Subcutaneous adipose tissue (tissue), 4 donors: Measurements from ENCODE around the gene INPP5A. TPM values are rescaled to one million over a fixed set of nuclear protein-coding genes. Genes with fewer than 3 reads are reported as not detected.

ENCODE experiments used
- total RNA-seq, 4 donors: library from RNA; depleted of rRNA; stranded (reverse); fragments of >200 nt; gene quantifications; one replicate each; pipeline ENCODE4 v1.1.0, GENCODE V29; 2016
- TF ChIP-seq, protein P1 (sequence below): fragments of 450-650 bp; IDR thresholded peaks from one replicate; pipeline ENCODE4 v1.5.1; 2016; ENCODE audit warnings: low read depth, mild to moderate bottlenecking, control low read depth, antibody characterized with exemption, moderate library complexity

INPP5A gene
- total RNA-seq, 4 donors from 2014 or later = 23.1 to 34.1 (median 31.6) TPM

DNA sequence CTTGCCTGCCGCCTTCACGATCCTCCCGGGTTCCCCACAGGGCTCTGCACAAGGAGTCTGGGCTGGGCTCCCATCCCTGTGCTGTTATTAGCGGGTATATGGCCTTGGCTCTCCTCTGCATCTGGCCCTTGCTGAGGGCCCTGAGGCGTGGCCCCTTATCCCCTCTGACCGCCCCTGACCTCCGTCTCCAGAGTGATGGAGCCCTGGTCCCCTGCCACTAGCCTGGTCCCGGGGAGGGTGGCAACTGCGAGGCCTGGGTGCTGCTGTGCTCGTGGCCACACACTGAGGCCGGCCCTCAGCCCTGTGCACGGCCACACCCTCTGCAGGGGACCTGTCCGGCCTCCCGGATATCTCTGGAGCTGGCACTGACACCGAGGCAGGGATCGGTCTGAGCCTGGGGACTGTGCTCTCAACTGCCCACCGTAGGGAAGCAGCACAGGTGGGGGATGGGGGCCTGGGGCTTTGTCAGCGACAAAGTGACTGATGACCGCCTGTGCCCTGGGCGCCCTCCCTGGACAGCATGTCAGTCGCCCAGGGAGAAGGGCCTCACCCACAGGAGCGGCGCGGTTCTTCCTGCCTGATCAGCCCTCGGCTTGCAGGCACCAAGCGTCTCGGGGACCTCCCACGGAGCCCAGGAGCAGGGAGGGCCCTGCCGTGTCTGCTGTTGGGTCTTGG, 176.0 kb downstream of the INPP5A start:
- TF ChIP-seq, protein P1, sequence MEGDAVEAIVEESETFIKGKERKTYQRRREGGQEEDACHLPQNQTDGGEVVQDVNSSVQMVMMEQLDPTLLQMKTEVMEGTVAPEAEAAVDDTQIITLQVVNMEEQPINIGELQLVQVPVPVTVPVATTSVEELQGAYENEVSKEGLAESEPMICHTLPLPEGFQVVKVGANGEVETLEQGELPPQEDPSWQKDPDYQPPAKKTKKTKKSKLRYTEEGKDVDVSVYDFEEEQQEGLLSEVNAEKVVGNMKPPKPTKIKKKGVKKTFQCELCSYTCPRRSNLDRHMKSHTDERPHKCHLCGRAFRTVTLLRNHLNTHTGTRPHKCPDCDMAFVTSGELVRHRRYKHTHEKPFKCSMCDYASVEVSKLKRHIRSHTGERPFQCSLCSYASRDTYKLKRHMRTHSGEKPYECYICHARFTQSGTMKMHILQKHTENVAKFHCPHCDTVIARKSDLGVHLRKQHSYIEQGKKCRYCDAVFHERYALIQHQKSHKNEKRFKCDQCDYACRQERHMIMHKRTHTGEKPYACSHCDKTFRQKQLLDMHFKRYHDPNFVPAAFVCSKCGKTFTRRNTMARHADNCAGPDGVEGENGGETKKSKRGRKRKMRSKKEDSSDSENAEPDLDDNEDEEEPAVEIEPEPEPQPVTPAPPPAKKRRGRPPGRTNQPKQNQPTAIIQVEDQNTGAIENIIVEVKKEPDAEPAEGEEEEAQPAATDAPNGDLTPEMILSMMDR = no peak

- TF ChIP-seq, protein P1 = no peak
Measured at GRCh38 chr10:132714096-132714985, 176.8 kb downstream of the INPP5A start.

- TF ChIP-seq, protein P1 = no peak
Measured at GRCh38 chr10:132714986-132715775, 177.6 kb downstream of the INPP5A start.

- TF ChIP-seq, protein P1 = no peak
Measured at GRCh38 chr10:132715776-132716680, 178.4 kb downstream of the INPP5A start.

DNA sequence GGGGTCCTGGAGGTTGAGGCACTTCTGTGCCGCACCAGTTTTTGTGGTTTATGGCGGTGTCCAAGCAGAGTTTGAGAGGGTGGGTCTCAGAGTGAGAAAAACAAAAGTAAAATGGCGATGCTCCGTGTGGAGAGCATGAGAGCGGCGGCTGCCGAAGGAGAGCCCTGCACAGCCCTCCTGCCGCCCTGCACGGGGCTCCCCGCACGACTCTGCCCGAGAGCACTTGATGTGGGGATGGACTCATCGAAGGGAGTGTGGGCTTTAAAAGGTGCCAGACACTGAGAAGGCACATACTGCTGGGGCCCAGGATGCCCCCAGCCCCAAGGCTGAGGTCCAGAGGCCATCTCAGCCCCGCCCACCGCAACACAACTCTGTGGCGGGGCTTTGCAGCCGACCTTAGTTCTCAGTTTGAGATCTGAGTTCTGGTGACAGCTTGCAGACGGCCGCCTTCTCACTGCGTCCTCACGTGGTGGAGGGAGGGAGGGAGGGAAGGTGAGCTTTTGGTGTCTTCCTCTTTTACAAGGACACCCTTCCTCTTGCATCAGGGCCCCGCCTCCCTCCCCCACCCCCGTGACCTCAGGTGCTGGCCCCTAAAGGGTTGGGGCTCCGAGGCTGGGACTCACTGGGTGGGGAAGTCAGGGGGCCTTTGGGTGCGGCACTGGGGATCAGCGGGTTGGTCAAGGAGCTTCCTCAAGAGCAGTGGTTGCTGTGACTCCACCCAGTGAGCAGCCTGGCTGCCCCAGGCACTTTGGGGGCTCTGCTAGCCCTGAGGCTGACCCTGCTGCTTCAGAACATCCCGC, 179.3 kb downstream of the INPP5A start:
- TF ChIP-seq, protein P1 = no peak

DNA sequence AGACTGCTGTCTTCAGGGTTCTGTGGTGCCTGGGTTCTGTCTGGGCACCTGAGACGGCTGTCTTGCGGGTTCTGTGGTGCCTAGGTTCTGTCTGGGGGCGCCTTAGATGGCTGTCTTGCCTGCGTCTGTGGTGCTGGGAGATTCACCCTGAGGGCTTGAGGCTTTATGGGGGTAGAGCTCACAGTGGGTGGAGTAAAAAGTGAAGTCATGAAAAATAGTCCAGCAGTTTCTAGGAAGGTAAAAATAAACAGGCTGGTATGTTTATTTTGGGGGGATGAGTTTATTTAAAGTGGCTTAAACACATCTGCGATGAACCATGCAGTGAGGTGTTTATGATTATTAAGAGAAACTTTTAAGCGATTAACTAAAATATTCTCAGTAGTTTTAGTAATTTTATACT, 184.1 kb downstream of the INPP5A start:
- TF ChIP-seq, protein P1 = no peak
